Measurements from ENCODE around the gene SH2D1B. TPM values are rescaled to one million over a fixed set of nuclear protein-coding genes. Genes with fewer than 3 reads are reported as not detected.

Gene SH2D1B
- total RNA-seq, 4 donors from 2014 or later, result not detected

- no peak for DNase-seq (ENCODE audit: low spot score in 2 of 2)
- intact Hi-C loops (cut with DNase I; ENCODE audit: low total_unique reads), result no loop called here
- 58 to 70% methylated on average over 5 of the region's 5 CpGs for WGBS, 2 donors
Measured at GRCh38 chr1:162404550-162405160, 7.3 kb downstream of the SH2D1B start.

GRCh38 chr1:162400790-162401355 is 11.1 kb downstream of the SH2D1B start:
- TF ChIP-seq, protein P1, sequence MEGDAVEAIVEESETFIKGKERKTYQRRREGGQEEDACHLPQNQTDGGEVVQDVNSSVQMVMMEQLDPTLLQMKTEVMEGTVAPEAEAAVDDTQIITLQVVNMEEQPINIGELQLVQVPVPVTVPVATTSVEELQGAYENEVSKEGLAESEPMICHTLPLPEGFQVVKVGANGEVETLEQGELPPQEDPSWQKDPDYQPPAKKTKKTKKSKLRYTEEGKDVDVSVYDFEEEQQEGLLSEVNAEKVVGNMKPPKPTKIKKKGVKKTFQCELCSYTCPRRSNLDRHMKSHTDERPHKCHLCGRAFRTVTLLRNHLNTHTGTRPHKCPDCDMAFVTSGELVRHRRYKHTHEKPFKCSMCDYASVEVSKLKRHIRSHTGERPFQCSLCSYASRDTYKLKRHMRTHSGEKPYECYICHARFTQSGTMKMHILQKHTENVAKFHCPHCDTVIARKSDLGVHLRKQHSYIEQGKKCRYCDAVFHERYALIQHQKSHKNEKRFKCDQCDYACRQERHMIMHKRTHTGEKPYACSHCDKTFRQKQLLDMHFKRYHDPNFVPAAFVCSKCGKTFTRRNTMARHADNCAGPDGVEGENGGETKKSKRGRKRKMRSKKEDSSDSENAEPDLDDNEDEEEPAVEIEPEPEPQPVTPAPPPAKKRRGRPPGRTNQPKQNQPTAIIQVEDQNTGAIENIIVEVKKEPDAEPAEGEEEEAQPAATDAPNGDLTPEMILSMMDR (IDR thresholded peaks at IDR 0.05), result no peak
- no peak for TF ChIP-seq POLR2A (IDR thresholded peaks at IDR 0.05)
- WGBS, 2 donors, result 90% methylated on average over 10 of the region's 10 CpGs
- H3K4me3 ChIP-seq (ENCODE audit: low read depth, poor library complexity, severe bottlenecking), result no peak overlapping the region
- intact Hi-C loops (cut with DNase I; ENCODE audit: low total_unique reads), result no loop called here
- DNase-seq (ENCODE audit: low spot score in 2 of 2), result no peak

More at GRCh38 chr1:162404550-162405160, 7.3 kb downstream of the SH2D1B start:
- H3K4me3 ChIP-seq (ENCODE audit: low read depth, poor library complexity, severe bottlenecking), result no peak overlapping the region
- TF ChIP-seq, protein P1 (IDR thresholded peaks at IDR 0.05), result no peak
- no peak for TF ChIP-seq POLR2A (IDR thresholded peaks at IDR 0.05)

DNA sequence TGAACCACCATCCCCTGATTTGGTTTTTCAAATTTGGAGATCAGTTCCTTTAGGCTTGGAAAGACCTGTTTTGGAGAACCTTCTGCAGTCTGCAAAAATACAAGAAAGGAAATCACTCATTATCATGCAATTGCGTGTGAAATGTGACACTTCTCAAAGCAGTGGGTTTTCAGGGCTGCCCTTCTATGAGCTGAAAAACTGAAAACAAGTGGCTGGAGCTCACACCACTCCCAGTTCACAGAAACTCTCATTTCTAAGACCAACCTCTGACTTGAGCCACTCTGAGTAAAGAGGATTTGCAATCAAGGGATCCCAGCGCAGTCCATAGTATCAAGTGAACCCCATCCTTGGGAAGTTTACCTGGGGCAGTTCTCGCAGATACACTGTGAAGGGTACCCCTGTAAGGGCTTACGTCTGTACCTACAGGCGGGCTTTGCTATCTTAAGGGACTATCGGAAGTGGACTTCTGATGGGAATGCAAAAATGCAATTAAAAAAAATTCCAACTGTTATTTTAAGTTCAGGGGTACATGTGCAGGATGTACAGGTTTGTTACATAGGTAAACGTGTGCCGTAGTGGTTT is 12.8 kb downstream of the SH2D1B start:
- WGBS, 2 donors, result 83 to 90% methylated on average over 8 of the region's 8 CpGs
- intact Hi-C loops (cut with DNase I; ENCODE audit: low total_unique reads), result no loop called here
- TF ChIP-seq, protein P1 (IDR thresholded peaks at IDR 0.05), result no peak
- no peak for TF ChIP-seq POLR2A (IDR thresholded peaks at IDR 0.05)
- DNase-seq (ENCODE audit: low spot score in 2 of 2), result no peak
- no peak overlapping the region for H3K4me3 ChIP-seq (ENCODE audit: low read depth, poor library complexity, severe bottlenecking)

- no peak overlapping the region for H3K4me3 ChIP-seq (ENCODE audit: low read depth, poor library complexity, severe bottlenecking)
- TF ChIP-seq, protein P1 (IDR thresholded peaks at IDR 0.05), result no peak
- TF ChIP-seq POLR2A (IDR thresholded peaks at IDR 0.05), result no peak
- WGBS, 2 donors, result 66 to 82% methylated on average over 3 of the region's 3 CpGs
- no peak for DNase-seq (ENCODE audit: low spot score in 2 of 2)
- intact Hi-C loops (cut with DNase I; ENCODE audit: low total_unique reads), result no loop called here
Measured at GRCh38 chr1:162397943-162398560, 13.9 kb downstream of the SH2D1B start.

DNA sequence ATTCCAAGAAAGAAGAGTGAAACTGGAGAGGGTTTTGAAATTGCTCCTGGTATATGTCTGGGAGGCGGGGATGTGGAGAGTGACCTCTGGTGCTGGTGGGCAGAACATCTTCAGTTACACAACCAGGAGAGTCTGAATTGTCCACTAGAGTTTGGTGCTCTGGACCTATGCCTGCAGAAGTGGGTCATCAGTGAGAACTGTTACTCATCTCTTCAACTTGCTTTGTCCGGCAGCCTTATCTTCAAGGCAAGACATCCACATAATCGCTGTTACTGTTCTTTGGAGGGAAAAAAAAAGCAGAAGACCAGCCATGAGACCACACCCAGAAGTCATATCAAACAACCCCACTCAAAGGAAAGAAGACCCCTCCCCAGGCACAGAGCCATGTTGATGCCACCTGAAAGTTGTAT is 14.9 kb downstream of the SH2D1B start:
- intact Hi-C loops (cut with DNase I; ENCODE audit: low total_unique reads), result no loop called here
- TF ChIP-seq POLR2A (IDR thresholded peaks at IDR 0.05), result no peak
- TF ChIP-seq, protein P1 (IDR thresholded peaks at IDR 0.05), result no peak
- H3K4me3 ChIP-seq (ENCODE audit: low read depth, poor library complexity, severe bottlenecking), result no peak overlapping the region
- 87 to 88% methylated on average over 3 of the region's 3 CpGs for WGBS, 2 donors
- peak in 1 of 2 donors; percentile 61 for DNase-seq (ENCODE audit: low spot score in 2 of 2)
